ENCODE measurements around the gene KCTD2.
"Not testable (repeated sequence)": the region's sequence is repeated elsewhere in the genome, so short reads cannot be mapped to it uniquely, and the experiment has no call there.

Gene KCTD2, protein sequence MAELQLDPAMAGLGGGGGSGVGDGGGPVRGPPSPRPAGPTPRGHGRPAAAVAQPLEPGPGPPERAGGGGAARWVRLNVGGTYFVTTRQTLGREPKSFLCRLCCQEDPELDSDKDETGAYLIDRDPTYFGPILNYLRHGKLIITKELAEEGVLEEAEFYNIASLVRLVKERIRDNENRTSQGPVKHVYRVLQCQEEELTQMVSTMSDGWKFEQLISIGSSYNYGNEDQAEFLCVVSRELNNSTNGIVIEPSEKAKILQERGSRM

DNA sequence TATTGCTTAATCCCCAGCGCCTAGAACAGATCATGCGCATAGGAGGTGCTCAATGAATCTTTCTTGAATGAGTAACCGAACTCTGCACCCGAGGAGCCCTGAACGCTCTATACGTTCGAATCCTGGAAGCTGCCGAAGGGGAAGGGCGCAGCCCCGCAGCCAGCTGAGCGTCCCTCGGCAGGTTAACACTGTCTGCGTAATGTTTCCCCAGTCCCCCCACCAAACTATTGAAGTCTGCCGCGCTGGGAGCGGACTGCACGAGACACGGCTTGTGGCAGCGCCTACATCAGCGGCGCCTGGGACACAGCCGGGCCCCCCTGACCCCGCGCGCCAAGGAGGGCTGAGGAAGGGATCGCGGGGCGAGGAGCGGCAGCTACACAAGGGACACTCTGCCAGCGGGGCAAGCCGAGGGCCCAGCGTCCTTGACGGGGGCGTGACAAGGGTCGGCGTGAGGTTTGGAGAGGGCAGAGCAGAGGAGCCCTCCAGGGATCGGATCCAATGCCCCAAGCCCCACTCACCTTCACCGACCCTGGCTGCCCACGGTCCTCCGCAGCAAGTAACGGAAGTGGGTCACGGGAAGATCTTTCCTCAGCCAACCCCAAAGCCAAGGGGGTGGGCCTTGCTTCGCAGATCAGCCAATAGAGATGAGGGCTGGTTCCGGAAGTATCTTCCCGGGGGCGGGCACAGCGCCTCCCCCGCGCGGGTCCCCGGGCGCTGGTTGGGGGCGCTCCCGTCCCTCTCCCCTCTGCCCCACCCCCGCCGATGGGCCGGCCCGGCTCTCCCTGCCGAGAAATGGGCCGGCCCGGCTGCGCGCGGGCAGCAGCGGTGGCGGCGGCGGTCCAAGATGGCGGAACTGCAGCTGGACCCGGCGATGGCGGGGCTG, at the start of gene KCTD2, which contains the start of gene ATP5PD:
TSS of gene KCTD2 (plus strand) at position 819 of the 883 bp plus-strand sequence. CDS start at position 845, 26 bp downstream.
TSS of gene ATP5PD (minus strand) at position 563 of the 883 bp plus-strand sequence. CDS start 4,319 bp downstream, outside the sequence.
- peak; percentile 92 for DNase-seq

DNA sequence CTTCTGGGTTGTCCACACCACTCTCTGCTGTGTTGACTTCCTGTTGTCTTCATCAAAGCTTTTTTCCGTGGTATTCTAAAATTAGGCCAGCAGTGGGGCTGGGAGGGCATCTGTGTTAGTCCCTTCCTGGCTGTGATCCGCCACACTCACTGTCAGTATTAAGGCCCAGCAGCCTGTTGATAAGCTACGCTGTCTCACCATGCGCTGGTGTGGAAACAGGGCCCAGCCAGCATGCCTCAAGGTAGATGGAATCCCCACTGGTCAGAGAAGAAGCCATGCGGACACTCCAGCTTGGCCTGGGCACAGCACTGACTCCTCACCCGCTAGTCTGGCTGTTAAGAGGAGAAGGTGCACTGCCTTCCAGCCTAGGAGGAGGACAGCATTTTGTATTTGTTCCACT, 48.2 kb upstream of the KCTD2 start:
- DNase-seq, result no peak

DNA sequence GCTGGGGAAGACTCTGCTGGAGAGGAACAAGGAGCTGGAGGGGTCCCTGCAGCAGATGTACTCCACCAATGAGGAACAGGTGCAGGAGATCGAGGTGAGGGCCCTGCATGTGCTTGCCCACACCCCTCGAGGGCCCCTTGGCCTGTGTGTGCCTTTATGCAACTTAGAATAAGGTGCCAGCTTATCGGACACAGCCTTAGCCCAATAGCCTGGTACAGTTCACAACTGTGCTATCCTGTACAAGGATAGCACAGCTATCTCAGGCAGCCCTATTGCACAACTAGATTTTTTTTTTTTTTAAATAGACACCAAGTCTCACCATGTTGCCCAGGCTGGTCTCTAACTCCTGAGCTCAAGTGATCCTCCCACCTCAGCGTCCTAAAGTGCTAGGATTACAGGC, 47.5 kb upstream of the KCTD2 start:
- no peak for DNase-seq

DNA sequence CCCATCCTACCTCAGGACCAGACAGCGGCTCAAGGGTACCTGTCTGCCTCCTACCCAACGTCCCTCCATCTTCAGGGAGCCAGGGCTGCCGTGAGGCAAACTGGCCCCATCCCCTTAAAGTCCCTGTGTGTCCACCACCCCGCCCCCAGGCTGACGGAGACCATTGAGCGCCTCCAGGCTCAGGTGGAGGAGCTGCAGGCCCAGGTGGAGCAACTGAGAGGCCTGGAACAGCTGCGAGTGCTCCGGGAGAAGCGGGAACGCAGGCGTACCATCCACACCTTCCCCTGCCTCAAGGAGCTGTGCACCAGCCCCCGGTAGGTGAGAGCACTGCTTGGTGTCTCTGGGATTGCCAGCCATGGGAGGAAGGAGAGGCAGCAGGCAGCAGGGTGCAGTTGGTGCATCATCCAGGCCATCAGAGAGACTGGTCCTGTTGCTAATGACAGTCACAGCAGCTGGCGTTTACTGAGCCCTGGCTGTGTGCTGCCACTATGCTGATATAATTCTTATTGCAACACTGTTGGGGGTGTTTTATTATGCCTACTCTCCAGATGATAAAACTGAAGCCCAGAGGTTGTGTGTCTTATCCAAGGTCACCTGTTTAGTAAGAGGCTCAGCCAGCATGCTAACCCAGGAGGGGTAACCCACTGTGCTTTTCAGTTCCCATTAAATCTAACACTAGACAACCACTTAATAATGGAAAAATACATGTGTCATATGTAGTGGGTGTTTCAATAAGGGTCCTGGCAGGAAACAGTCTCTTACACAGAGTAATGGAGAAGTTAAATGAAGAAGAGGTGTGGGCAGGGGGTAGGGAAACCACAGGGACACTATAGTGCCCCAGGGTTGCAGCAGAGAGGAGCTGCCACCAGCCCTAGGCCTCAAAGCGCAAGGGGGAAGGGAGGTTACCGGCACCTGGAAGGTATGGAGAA, 44.8 kb upstream of the KCTD2 start:
- no peak for DNase-seq

DNA sequence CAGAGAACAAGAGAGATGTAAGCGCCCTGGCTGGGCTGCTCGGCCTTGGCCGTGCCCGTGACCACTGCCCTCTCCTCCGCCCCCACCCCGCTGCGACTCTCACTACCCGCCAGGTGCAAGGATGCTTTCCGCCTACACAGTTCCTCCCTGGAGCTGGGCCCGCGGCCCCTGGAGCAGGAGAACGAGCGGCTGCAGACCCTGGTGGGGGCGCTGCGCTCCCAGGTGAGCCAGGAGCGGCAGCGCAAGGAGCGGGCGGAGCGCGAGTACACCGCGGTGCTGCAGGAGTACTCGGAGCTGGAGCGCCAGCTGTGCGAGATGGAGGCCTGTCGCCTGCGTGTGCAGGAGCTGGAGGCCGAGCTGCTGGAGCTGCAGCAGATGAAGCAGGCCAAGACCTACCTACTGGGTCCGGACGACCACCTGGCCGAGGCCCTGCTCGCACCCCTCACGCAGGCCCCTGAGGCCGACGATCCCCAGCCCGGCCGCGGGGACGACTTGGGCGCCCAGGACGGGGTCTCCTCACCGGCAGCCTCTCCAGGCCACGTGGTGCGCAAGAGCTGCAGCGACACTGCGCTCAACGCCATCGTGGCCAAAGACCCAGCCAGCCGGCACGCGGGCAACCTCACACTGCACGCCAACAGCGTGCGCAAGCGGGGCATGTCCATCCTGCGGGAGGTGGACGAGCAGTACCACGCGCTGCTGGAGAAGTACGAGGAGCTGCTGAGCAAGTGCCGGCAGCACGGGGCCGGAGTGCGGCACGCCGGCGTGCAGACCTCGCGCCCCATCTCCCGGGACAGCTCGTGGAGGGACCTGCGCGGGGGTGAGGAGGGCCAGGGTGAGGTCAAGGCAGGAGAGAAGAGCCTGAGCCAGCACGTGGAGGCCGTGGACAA, 43.7 kb upstream of the KCTD2 start:
- DNase-seq, result no peak

DNA sequence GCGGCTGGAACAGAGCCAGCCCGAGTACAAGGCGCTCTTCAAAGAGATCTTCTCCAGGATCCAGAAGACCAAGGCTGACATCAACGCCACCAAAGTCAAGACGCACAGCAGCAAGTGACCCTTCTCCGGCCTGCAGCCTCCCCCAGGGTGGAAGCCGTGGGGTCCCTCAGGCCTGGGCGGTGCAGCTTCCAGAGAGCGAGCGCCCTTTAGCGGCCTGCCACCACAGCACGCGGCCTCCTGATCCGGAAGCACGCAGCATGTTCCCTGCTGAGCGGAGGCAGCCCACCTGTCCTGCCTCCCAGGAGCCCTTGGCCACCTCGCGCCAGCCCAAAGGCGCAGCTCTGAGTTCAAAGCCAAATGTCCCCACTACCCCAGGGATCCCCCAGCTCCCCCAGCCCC, 43.1 kb upstream of the KCTD2 start:
- DNase-seq, result no peak

DNA sequence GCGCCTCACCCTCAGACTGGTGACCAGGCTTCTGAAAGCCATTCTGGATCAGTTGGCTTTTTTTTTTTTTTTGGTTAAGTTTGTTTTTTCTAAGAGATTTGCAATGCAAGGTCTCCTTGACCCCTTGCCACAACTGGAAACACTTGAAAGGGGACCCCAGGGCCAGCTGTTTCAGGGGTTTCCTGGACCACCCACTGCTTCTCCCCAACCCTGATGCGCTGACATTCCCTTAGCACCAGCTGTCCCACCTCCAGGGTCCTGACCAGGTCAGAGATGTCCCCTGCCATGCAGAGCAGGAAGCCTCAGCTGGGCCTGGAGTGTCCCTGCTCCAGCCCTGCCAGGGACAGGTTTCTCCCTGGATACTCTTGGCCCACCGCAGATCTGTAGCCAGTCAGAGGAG, 42.7 kb upstream of the KCTD2 start:
- no peak for DNase-seq

DNA sequence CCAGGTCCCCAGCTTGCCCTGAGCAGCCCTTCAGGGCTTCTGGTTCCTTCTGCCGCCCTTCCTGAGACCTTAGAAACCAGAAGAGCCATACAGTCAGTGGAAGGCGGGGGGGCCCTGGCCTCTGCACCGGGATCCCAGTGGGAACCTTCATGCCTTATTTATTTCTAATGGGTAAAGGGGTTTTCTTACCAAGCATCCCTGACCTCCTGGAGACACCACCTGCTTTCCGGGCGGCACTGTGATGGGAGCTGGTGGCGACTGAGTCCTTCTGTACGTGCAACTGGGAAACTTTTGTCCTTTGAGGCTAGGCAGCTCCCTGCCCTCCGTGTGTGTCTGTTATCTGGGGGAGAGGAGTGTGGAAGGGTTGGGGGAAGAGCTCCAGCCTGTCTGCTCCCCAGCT, 41.7 kb upstream of the KCTD2 start:
- no peak for DNase-seq

DNA sequence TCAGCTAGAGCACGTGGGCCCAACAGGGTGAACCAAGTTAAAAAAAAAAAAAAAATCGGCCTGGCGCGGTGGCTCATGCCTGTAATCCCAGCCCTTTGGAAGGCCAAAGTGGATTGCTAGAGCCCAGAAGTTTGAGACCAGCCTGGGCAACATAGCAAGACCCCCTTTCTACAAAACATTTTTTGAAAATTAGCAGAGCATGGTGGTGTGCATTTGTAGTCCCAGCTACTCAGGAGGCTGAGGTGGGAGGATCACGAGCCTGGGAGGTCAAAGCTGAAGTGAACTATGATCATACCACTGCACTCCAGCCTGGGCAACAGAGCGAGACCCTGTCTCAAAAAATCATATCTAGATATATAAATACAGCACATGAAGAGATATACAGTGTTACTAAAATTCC, 40.9 kb upstream of the KCTD2 start:
- DNase-seq, result not testable (repeated sequence)

DNA sequence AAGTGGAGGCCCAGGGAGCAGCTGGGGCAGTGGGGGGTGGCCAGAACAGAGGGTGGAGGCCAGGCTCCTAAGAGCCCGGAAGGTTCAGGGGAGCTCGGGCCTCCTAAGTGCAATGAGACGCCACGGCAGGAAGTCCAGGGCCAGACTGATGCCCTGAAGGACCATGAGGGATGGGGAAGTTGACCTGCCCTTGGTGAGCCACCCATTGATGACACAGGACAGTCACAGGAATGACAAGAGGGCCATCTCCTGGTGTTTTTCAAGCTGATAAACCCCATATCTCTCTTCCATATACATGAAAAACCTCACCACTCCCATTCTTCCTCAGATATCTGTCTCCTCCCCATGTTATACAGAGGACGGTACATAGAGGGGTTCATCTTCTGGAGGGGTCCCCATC, 40.4 kb upstream of the KCTD2 start:
- no peak for DNase-seq

DNA sequence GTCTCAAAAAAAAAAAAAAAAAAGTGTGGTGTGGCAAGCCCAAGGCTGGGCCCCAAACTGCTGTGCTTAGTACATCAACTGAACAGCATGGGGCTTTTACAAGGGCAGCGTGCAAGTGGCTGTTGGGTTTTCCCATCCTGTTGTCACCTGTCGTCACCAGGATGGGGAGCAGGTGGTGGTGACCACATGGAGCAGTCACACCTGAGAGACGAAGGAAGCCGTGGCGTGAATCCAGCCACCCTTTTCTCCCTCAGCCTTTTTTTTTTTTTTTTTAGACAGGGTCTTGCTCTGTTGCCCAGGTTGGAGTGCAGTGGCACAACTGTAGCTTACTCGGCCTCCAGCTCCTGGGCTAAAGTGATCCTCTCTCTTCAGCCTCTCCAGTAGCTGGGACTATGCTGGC, 38.7 kb upstream of the KCTD2 start:
- no peak for DNase-seq

DNA sequence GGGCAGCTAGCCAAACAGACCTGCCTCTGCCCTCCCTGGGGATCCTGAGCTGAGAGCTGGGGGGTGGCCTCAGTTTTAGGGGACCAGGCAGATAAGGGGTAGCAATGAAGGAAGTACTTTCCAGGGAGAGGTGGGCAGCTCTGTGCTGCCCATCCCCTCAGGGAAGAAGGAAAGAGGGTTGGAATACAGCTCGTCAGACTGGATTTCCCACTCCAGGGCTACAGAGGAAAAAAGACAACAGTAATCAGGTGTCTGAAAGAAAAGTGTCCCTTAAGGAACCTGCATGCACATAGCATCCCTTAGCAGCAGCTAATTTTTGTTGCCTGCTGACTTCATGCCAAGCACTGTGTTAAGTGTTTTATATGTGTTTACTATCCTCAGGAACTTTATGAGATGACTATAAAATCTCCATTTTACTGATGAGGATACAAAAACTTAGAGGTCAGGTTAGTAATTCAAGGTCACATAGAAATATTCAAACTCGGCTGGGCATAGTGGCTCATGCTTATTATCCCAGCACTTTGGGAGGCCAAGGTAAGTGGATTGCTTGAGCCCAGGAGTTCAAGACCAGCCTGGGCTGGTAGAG, 37.8 kb upstream of the KCTD2 start:
- no peak for DNase-seq

DNA sequence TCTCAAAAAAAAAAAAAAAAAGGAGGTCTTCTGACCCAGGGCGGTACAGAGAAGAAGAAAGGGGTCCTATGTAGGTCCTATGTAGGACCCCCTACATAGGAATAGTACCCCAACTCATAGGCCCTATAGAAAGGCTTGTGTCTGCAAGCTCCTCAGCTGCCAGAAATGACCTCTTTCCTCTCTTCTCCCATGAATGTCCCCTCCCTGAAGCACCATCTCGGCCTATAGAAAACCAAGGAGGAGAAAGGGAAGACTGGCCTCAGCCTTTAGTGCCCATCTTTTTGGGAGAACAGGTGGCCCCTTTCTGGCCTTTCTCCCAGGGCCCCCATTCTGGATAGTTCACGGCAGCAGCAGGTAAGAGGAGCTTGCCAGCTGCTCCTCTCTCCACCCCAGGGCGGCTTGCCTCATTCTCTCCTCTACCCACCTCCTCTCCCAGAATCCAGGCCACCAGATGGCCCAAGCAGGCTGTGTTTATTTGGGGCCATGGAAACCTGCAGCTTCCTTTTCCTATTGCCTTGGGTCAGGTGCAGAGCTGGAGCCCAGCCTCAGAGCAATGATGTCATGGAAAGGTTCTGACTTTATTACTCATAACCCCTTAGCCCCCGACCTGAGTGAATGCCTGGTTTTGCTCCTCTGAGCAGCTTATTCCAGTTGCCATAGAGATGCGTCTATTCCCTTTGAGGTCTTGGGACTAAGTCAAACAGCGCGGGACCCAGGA, 36.2 kb upstream of the KCTD2 start:
- DNase-seq, result no peak

DNA sequence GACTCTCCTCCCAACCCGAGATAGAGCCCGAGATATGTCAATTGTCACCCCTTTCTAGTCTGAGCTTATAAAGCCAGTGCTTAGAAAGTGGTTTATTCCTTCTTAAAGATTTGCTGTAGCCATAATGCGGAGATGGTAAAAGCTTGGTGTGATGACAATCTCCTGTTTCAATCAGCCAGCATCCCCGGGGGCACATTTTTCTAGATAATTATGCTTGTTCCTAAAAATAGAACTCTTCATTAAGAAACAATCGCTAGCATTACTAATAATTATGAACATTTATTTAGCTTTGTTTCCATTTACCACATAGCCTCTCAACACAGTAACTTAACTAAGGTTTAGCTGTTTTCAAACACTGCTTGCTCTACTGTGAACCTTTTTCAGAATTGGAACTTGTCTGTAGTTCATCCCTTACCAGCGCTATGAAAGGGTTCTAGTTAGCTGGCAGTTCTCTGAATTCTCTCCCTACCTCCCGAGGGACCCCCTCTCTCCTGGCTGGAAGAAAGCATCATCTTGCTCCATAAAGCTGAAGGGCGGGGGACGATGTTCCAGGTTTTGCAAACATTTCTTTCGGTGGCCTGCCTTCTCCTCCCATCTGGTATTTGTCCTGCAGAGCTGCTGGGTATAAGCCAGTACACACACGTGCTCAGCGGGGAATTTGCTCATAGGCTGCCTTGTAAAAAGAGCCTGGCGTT, 35.5 kb upstream of the KCTD2 start:
- no peak for DNase-seq

DNA sequence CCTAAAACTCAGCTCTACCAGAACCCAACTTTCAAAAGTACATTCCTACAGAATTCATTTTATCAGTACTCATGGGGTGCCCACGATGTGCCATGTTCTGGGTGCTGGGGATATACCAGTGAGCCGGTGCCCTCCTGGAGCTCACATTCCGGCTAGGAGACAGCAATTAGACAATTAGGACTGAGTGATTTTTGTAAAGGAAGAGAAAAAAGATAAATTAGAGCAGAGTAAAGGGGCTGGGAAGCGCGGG, 35.0 kb upstream of the KCTD2 start:
- DNase-seq, result no peak

DNA sequence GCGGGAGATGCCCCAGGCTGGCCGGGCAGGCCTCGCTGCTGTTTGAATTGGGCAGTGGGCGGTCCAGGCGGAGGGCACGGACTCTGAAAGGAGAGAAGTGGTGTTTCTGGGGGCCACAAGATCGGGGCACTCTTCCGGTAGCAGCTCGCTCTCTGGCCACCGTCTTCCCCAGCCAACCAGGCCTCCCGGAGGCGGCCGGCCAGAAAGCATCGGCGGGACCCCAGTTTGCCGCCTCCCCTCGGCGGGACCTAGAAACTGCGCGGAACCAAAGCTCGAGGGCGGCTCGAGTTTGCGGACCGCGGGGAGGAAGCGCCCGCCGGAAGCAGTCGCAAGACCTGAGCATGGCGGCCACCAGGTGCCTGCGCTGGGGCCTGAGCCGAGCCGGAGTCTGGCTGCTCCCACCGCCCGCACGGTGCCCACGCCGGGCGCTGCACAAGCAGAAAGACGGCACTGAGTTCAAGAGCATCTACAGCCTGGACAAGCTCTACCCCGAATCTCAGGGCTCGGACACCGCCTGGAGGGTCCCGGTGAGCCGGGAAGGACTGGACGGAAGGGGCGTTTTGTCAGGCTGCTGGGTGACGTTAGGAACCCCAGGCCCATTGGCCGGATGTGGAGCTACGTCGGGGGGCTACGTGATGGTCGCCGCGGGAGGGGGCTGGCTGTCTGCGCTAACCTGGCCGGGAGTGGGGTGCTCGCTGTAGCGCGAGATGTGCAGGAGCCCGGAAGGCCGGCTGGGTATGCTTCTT, 34.5 kb upstream of the KCTD2 start, which contains the start of gene MRPL58:
TSS of gene MRPL58 (plus strand) at position 325 of the 746 bp plus-strand sequence. CDS start at position 342, 17 bp downstream.
- DNase-seq, result peak; percentile 75

DNA sequence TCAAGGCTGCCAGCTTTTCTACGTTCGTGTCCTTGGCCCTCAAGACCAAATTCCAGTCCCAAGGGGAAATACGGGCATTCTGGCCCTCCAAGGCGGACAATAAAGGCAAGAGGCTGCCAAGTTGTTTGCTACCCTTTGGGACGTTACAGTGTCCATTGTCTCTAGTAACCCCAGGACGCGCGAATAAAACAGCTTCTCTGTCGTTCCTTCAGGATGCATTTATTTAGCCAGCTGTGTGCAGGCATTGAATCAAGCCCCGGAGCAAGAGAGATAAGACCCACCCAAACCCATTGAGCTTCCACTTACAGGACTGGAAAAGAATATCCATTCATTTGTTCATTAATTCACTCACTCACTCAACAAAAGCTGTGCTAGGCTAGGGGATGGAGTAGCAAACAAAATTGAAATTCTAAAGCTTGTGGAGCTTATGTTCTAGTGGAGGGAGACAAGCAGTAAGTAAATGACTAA, 33.9 kb upstream of the KCTD2 start:
- no peak for DNase-seq

DNA sequence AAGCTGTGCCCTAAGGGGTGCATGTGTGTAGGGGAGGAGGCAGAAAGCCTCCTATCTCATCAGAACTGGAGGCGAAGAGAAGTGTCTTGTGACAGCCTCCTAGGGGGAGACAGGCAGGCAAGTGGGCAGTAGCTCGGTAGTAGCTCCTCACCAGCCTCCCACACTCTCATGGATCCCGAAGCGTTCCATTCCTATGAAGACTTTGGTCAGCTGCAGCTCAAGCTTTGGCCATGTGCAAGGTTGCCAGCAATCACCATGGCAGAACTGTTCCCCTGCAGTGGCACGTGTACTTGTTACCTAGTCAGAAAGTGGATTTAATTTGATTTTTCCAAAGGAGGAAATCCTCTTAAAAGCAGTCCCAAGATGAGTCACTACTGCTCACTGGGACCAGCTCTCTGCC, 27.9 kb upstream of the KCTD2 start:
- DNase-seq, result no peak

DNA sequence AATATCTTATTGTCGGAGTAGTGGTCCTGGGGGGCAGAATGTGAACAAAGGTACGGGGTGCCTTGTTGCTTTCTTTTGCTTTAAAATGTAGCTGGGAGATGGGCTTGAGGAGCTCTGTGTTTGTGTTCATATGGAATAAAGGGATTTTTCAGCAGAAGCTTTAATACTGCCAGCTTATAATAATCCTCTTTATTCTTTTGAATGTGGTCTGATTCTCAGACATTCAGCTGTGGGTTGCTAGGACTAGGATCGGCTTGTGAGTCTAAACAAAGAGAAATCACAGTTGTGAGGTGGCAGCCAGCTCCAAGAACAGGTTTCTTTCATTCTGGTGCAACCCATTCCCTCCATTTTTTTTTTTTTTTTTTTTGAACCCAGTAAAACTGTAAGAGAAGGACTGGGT, 27.3 kb upstream of the KCTD2 start:
- DNase-seq, result no peak
